Esophagus squamous epithelium (tissue), 4 donors: Measurements from ENCODE around the gene FAHD2B.
"Not testable (repeated sequence)": the region's sequence is repeated elsewhere in the genome, so short reads cannot be mapped to it uniquely, and the experiment has no call there.

Source experiments
- POLR2A ChIP-seq, 4 donors: fragments of 450-650 bp; IDR thresholded peaks; one replicate each; pipeline ENCODE4 v1.6.1; 2017; ENCODE audit warnings: antibody characterized with exemption in 4 of 4, mild to moderate bottlenecking in 4 of 4, moderate library complexity in 3 of 4
- TF ChIP-seq, protein P1 (sequence below), 6 experiments: fragments of 450-650 bp in 4 of 6; fragments of 200-600 bp in 2 of 6; sonication (generic) in 2 of 6; IDR thresholded peaks; one replicate each; pipeline ENCODE4 v1.5.1; 2016 to 2019; ENCODE audit warnings: antibody characterized with exemption in 6 of 6, mild to moderate bottlenecking in 4 of 6, moderate library complexity in 4 of 6

DNA sequence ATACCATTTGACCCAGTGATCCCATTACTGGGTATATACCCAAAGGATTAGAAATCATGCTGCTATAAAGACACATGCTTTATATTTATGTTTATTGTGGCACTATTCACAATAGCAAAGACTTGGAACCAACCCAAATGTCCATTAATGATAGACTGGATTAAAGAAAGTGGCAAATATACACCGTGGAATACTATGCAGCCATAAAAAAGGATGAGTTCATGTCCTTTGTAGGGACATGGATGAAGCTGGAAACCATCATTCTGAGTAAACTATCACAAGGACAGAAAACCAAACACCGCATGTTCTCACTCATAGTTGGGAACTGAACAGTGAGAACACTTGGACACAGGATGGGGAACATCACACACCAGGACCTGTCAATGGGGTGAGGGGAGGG is 12.2 kb upstream of the FAHD2B start:
- TF ChIP-seq, protein P1, sequence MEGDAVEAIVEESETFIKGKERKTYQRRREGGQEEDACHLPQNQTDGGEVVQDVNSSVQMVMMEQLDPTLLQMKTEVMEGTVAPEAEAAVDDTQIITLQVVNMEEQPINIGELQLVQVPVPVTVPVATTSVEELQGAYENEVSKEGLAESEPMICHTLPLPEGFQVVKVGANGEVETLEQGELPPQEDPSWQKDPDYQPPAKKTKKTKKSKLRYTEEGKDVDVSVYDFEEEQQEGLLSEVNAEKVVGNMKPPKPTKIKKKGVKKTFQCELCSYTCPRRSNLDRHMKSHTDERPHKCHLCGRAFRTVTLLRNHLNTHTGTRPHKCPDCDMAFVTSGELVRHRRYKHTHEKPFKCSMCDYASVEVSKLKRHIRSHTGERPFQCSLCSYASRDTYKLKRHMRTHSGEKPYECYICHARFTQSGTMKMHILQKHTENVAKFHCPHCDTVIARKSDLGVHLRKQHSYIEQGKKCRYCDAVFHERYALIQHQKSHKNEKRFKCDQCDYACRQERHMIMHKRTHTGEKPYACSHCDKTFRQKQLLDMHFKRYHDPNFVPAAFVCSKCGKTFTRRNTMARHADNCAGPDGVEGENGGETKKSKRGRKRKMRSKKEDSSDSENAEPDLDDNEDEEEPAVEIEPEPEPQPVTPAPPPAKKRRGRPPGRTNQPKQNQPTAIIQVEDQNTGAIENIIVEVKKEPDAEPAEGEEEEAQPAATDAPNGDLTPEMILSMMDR (IDR thresholded peaks at IDR 0.05): not testable (repeated sequence)
- not testable (repeated sequence) for TF ChIP-seq POLR2A (IDR thresholded peaks at IDR 0.05)
